GM18907 (cell line): ENCODE data around the gene BTG2.

Experiments
- ATAC-seq: cut with Tn5 transposase; IDR thresholded peaks from one replicate; pipeline ENCODE4 v1.9.1; 2021; ENCODE audit warnings: mild to moderate bottlenecking, moderate library complexity; ENCODE audit not compliant: unreplicated experiment

BTG2 gene

GRCh38 chr1:203291201-203292096 is 13.9 kb upstream of the BTG2 start:
- ATAC-seq: no peak

GRCh38 chr1:203295796-203296195 is 9.5 kb upstream of the BTG2 start:
- ATAC-seq: no peak

- ATAC-seq: no peak
These were observed 8.8 kb upstream of the BTG2 start for GRCh38 chr1:203296460-203297073.

- ATAC-seq: peak; percentile 59
These were observed 6.2 kb upstream of the BTG2 start for GRCh38 chr1:203299169-203299568.

GRCh38 chr1:203299719-203300429 is 5.4 kb upstream of the BTG2 start:
- ATAC-seq: peak; percentile 15

- no peak for ATAC-seq
These were observed 4.6 kb upstream of the BTG2 start for GRCh38 chr1:203300441-203301330.

- ATAC-seq: no peak
These were observed 4.0 kb upstream of the BTG2 start for GRCh38 chr1:203301331-203301668.

GRCh38 chr1:203302456-203302855 is 2.9 kb upstream of the BTG2 start:
- ATAC-seq: no peak

- no peak for ATAC-seq
These were observed 2.4 kb upstream of the BTG2 start for GRCh38 chr1:203302894-203303293.

GRCh38 chr1:203304391-203304918 is 864 bp upstream of the BTG2 start:
- no peak for ATAC-seq

- peak; percentile 16 for ATAC-seq
These were observed 430 bp downstream of the BTG2 start for GRCh38 chr1:203305809-203306088.

GRCh38 chr1:203306089-203306964 is 1.0 kb downstream of the BTG2 start:
- no peak for ATAC-seq

GRCh38 chr1:203306965-203307541 is 1.7 kb downstream of the BTG2 start:
- ATAC-seq: no peak

GRCh38 chr1:203307641-203308126 is 2.4 kb downstream of the BTG2 start:
- no peak for ATAC-seq

GRCh38 chr1:203308328-203308922 is 3.1 kb downstream of the BTG2 start:
- no peak for ATAC-seq

- no peak for ATAC-seq
These were observed 3.6 kb downstream of the BTG2 start for GRCh38 chr1:203308923-203309331.

GRCh38 chr1:203311368-203312301 is 6.3 kb downstream of the BTG2 start:
- ATAC-seq: no peak
